GM19328 (cell line): Measurements from ENCODE around the gene SWSAP1.
A peak's percentile ranks its signal among the peaks of the same experiment; 100 is the strongest.
"Not testable (repeated sequence)": the region's sequence is repeated elsewhere in the genome, so short reads cannot be mapped to it uniquely, and the experiment has no call there.

Experiments
- ATAC-seq: cut with Tn5 transposase; IDR thresholded peaks from one replicate; pipeline ENCODE4 v1.9.1; 2021; ENCODE audit warnings: mild to moderate bottlenecking, moderate library complexity; ENCODE audit not compliant: unreplicated experiment

The SWSAP1 gene

GRCh38 chr19:11377756-11378155 lies 3.3 kb downstream of the SWSAP1 start:
- ATAC-seq, result no peak

- ATAC-seq, result no peak
These were observed 4.1 kb downstream of the SWSAP1 start for GRCh38 chr19:11378319-11379189.

- ATAC-seq, result not testable (repeated sequence)
These were observed 4.9 kb downstream of the SWSAP1 start for GRCh38 chr19:11379269-11379845.

- ATAC-seq, result no peak
These were observed 5.4 kb downstream of the SWSAP1 start for GRCh38 chr19:11379857-11380350.

- peak; percentile 73 for ATAC-seq
These were observed 6.4 kb downstream of the SWSAP1 start for GRCh38 chr19:11380653-11381537.

GRCh38 chr19:11382898-11383705 lies 8.6 kb downstream of the SWSAP1 start:
- no peak for ATAC-seq

GRCh38 chr19:11383706-11384048 lies 9.2 kb downstream of the SWSAP1 start:
- no peak for ATAC-seq

GRCh38 chr19:11384778-11385129 lies 10.3 kb downstream of the SWSAP1 start:
- no peak for ATAC-seq

GRCh38 chr19:11387162-11388034 lies 12.9 kb downstream of the SWSAP1 start:
- ATAC-seq, result no peak

- no peak for ATAC-seq
These were observed 15.9 kb downstream of the SWSAP1 start for GRCh38 chr19:11390359-11390758.

GRCh38 chr19:11390933-11391680 lies 16.6 kb downstream of the SWSAP1 start:
- no peak for ATAC-seq

- ATAC-seq, result no peak
These were observed 22.7 kb downstream of the SWSAP1 start for GRCh38 chr19:11397089-11397610.

- ATAC-seq, result no peak
These were observed 25.2 kb downstream of the SWSAP1 start for GRCh38 chr19:11399667-11400066.

GRCh38 chr19:11400798-11401197 lies 26.3 kb downstream of the SWSAP1 start:
- ATAC-seq, result no peak

- no peak for ATAC-seq
These were observed 27.5 kb downstream of the SWSAP1 start for GRCh38 chr19:11401808-11402543.

GRCh38 chr19:11404588-11405222 lies 30.2 kb downstream of the SWSAP1 start:
- ATAC-seq, result no peak

GRCh38 chr19:11405846-11406643 lies 31.6 kb downstream of the SWSAP1 start:
- no peak for ATAC-seq
